Measurements from ENCODE around the gene NEDD4L. TPM values are rescaled to one million over a fixed set of nuclear protein-coding genes. Genes with fewer than 3 reads are reported as not detected.

NEDD4L gene
- total and polyA plus RNA-seq, 2 donors (not counting 1 experiment from before 2014, with no cell fraction given) = 10.3 to 25.7 TPM

DNA sequence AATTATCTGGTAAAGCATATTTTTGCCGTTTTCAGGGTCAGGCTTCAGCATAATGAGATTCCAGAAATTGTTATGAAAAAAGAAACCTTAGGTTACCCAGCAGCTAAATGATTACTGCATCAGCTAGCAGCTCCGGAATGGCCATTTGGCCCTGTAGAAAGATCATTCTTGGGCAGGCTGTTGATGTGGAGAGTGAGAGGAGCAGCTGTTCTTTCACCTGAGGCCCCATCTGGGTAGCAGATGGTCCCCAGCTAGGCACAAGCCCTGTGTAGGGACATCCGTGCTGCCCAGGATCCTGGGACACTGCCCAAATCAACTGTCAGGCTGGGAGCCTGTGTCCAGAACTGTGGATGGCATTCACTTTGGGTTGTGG lies 61.8 kb downstream of the NEDD4L start:
- H3K4me3 ChIP-seq (ENCODE audit: control extremely low read depth in 1 of 5, extremely low read depth in 1 of 5, insufficient read depth in 1 of 5, low read depth in 2 of 5, low read length in 4 of 5) = no peak overlapping the region
- no peaks in the 10 kb centered on the region for H3K27me3 ChIP-seq (replicated peaks in 1 of 4; ENCODE audit: control extremely low read depth in 1 of 4, control insufficient read depth in 3 of 4, insufficient read depth in 4 of 4, low read length in 3 of 4)
- no peaks in the 10 kb centered on the region for H3K9me3 ChIP-seq (ENCODE audit: control extremely low read depth in 1 of 3, control insufficient read depth in 2 of 3, insufficient read depth in 1 of 3, low read length in 2 of 3)
- ChIA-PET POLR2A (no interaction called here), CTCF (no interaction called here)
- H3K27ac ChIP-seq (ENCODE audit: low read length in 2 of 2) = no peak overlapping the region
- H3K27me3 Mint-ChIP-seq = no peaks in the 10 kb centered on the region
- no peak overlapping the region for H3K9ac ChIP-seq (ENCODE audit: low read length)
- no peaks in the 10 kb centered on the region for H4K20me1 ChIP-seq (ENCODE audit: control insufficient read depth, insufficient read depth, low read length, poor library complexity, severe bottlenecking)
- no peaks in the 10 kb centered on the region for H3K9me3 Mint-ChIP-seq (ENCODE audit: insufficient read depth)
- H3K4me1 ChIP-seq (ENCODE audit: control insufficient read depth in 2 of 2, insufficient read depth in 2 of 2, low read length in 2 of 2) = no peaks in the 10 kb centered on the region
- peaks cover 28% of the 10 kb centered on the region for H3K4me1 Mint-ChIP-seq
- TF ChIP-seq, protein P1, sequence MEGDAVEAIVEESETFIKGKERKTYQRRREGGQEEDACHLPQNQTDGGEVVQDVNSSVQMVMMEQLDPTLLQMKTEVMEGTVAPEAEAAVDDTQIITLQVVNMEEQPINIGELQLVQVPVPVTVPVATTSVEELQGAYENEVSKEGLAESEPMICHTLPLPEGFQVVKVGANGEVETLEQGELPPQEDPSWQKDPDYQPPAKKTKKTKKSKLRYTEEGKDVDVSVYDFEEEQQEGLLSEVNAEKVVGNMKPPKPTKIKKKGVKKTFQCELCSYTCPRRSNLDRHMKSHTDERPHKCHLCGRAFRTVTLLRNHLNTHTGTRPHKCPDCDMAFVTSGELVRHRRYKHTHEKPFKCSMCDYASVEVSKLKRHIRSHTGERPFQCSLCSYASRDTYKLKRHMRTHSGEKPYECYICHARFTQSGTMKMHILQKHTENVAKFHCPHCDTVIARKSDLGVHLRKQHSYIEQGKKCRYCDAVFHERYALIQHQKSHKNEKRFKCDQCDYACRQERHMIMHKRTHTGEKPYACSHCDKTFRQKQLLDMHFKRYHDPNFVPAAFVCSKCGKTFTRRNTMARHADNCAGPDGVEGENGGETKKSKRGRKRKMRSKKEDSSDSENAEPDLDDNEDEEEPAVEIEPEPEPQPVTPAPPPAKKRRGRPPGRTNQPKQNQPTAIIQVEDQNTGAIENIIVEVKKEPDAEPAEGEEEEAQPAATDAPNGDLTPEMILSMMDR (IDR thresholded peaks at IDR 0.05) = no peak
- no peak for TF ChIP-seq EZH2 (IDR thresholded peaks at IDR 0.05; ENCODE audit: borderline replicate concordance, insufficient read depth, low read depth, low read length, poor library complexity, severe bottlenecking)
- WGBS (ENCODE audit: insufficient coverage) = 100% methylated on average over 3 of the region's 3 CpGs
- no peak overlapping the region for H3K4me3 Mint-ChIP-seq
- no peak overlapping the region for H3K27ac Mint-ChIP-seq
- DNase-seq = no peak
- no peak overlapping the region for H2AFZ ChIP-seq (ENCODE audit: insufficient read depth, low read depth, low read length, poor library complexity, severe bottlenecking)
- intact Hi-C loops (cut with micrococcal nuclease) = no loop called here
- no peak overlapping the region for H3K4me2 ChIP-seq (replicated peaks; ENCODE audit: low read depth, low read length, poor library complexity, severe bottlenecking)
- no peak for ATAC-seq (ENCODE audit: low read depth)
- no peaks in the 10 kb centered on the region for H3K79me2 ChIP-seq (ENCODE audit: control insufficient read depth, insufficient read depth, low read length)
- H3K36me3 ChIP-seq (replicated peaks in 1 of 2; ENCODE audit: control extremely low read depth in 1 of 2, control insufficient read depth in 1 of 2, extremely low read depth in 1 of 2, insufficient read depth in 2 of 2, low read length in 1 of 2) = no peaks in the 10 kb centered on the region

DNA sequence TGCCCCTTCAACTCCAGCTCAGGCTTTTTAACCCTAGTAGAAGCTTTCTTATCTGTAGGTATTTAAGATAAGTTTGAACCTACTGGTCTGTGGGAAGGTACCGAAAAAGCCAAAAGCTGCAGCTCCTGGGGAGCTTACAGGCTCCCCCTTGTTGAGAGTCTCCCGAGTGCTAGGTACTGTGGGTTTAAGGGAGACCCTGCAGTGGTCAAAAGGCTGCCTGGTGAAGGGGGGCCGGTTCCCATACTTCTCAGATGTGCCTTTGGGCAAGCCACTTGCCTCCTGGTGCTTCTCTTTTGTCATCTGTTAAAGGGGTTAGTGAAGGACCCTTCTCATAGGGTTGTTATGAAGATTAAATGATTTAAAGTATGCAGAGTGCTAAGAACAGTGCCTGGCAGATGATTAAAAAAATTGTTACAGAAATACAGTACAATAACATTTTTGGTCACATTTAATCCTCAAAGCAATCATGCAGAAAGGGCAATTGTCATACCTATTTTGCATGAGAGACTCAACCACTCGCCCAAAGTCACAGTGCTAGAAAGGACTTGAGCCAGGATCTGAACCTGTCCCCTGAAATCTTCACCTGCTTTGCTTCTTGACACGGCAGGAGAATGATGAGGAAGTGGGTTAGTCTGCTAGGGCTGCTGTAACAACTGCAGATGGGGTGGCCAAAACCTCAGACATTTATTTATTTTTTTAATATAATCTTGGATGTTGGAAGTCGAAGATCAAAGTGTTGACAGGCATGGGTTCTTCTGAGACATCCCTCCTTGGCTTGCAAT lies 62.5 kb downstream of the NEDD4L start:
- no peak overlapping the region for H3K27ac Mint-ChIP-seq
- TF ChIP-seq, protein P1 (IDR thresholded peaks at IDR 0.05) = no peak
- TF ChIP-seq EZH2 (IDR thresholded peaks at IDR 0.05; ENCODE audit: borderline replicate concordance, insufficient read depth, low read depth, low read length, poor library complexity, severe bottlenecking) = no peak
- H3K4me1 Mint-ChIP-seq = peaks cover 22% of the 10 kb centered on the region
- WGBS (ENCODE audit: insufficient coverage) = 54% methylated on average over 4 of the region's 6 CpGs
- Histone ChIP-seq H3K9ac (ENCODE audit: low read length) (no peak overlapping the region), H3K4me1 (ENCODE audit: control insufficient read depth in 2 of 2, insufficient read depth in 2 of 2, low read length in 2 of 2) (no peaks in the 10 kb centered on the region), H3K4me2 (replicated peaks; ENCODE audit: low read depth, low read length, poor library complexity, severe bottlenecking) (no peak overlapping the region), H3K4me3 (ENCODE audit: control extremely low read depth in 1 of 5, extremely low read depth in 1 of 5, insufficient read depth in 1 of 5, low read depth in 2 of 5, low read length in 4 of 5) (no peak overlapping the region), H3K27ac (ENCODE audit: low read length in 2 of 2) (no peak overlapping the region), H3K36me3 (replicated peaks in 1 of 2; ENCODE audit: control extremely low read depth in 1 of 2, control insufficient read depth in 1 of 2, extremely low read depth in 1 of 2, insufficient read depth in 2 of 2, low read length in 1 of 2) (no peaks in the 10 kb centered on the region), H3K9me3 (ENCODE audit: control extremely low read depth in 1 of 3, control insufficient read depth in 2 of 3, insufficient read depth in 1 of 3, low read length in 2 of 3) (no peaks in the 10 kb centered on the region), H2AFZ (ENCODE audit: insufficient read depth, low read depth, low read length, poor library complexity, severe bottlenecking) (no peak overlapping the region), H3K79me2 (ENCODE audit: control insufficient read depth, insufficient read depth, low read length) (no peaks in the 10 kb centered on the region), H3K27me3 (replicated peaks in 1 of 4; ENCODE audit: control extremely low read depth in 1 of 4, control insufficient read depth in 3 of 4, insufficient read depth in 4 of 4, low read length in 3 of 4) (no peaks in the 10 kb centered on the region), H4K20me1 (ENCODE audit: control insufficient read depth, insufficient read depth, low read length, poor library complexity, severe bottlenecking) (no peaks in the 10 kb centered on the region)
- H3K9me3 Mint-ChIP-seq (ENCODE audit: insufficient read depth) = no peaks in the 10 kb centered on the region
- no peak for DNase-seq
- no peak overlapping the region for H3K4me3 Mint-ChIP-seq
- ChIA-PET CTCF (no interaction called here), POLR2A (no interaction called here)
- ATAC-seq (ENCODE audit: low read depth) = no peak
- intact Hi-C loops (cut with micrococcal nuclease) = no loop called here
- no peaks in the 10 kb centered on the region for H3K27me3 Mint-ChIP-seq

Measured in B cell (primary cell).